OCI-LY3 (cell line): ENCODE measurements around the gene SYCP3.

Source experiments
- H2AFZ ChIP-seq: fragments of 200-600, 300-600 bp; shearing (Covaris generic); 2 replicates; pipeline ENCODE4 v1.6.0; 2014; ENCODE audit warnings: antibody characterized with exemption, low read depth, low read length
- H3K27ac ChIP-seq: fragments of 200-600, 300-600 bp; sonication (generic); 2 replicates; pipeline ENCODE4 v1.5.1; 2014; ENCODE audit warnings: mild to moderate bottlenecking, low read length, moderate library complexity, mixed read lengths
- H3K27me3 ChIP-seq: fragments of 200-600, 300-600 bp; sonication (generic); 2 replicates; pipeline ENCODE4 v1.6.1; 2014; ENCODE audit warnings: low read depth, low read length, mixed read lengths
- H3K36me3 ChIP-seq: fragments of 200-600, 300-600 bp; sonication (generic); replicated peaks from 2 replicates; pipeline ENCODE3; 2014; ENCODE audit warnings: low read depth, low read length, mixed read lengths
- H3K4me1 ChIP-seq: fragments of 300-600, 200-600 bp; sonication (generic); 2 replicates; pipeline ENCODE4 v1.6.1; 2014; ENCODE audit warnings: low read length, mixed read lengths
- H3K4me2 ChIP-seq: fragments of 200-600, 300-600 bp; sonication (generic); 2 replicates; pipeline ENCODE4 v1.6.1; 2014; ENCODE audit warnings: low read length, mixed read lengths
- H3K4me3 ChIP-seq: fragments of 300-600, 200-600 bp; sonication (generic); 2 replicates; pipeline ENCODE4 v1.5.1; 2014; ENCODE audit warnings: antibody characterized with exemption, mild to moderate bottlenecking, low read length, moderate library complexity
- H3K79me2 ChIP-seq: fragments of 300-600, 200-600 bp; shearing (Covaris generic); 2 replicates; pipeline ENCODE4 v1.6.1; 2014; ENCODE audit warnings: mild to moderate bottlenecking, low read length, mixed read lengths
- H3K9ac ChIP-seq: fragments of 300-600, 200-600 bp; shearing (Covaris generic); 2 replicates; pipeline ENCODE4 v1.6.0; 2014; ENCODE audit warnings: mild to moderate bottlenecking, low read length, moderate library complexity
- H3K9me3 ChIP-seq: fragments of 200-600, 300-600 bp; shearing (Covaris generic); 2 replicates; pipeline ENCODE4 v1.6.1; 2014; ENCODE audit warnings: low read length, mixed read lengths; ENCODE audit not compliant: insufficient read depth
- H4K20me1 ChIP-seq: fragments of 200-600, 300-600 bp; sonication (generic); 2 replicates; pipeline ENCODE4 v1.6.1; 2016; ENCODE audit warnings: low read length, mixed read lengths; ENCODE audit not compliant: insufficient read depth
- CTCF ChIP-seq: fragments of 200-600, 300-600 bp; sonication (generic); IDR thresholded peaks from 2 replicates; pipeline ENCODE4 v1.5.1; 2014; ENCODE audit warnings: antibody characterized with exemption, low read length, low read depth
- EZH2phosphoT487 ChIP-seq: fragments of 200-600 bp; shearing (Covaris generic); IDR thresholded peaks from 2 replicates; pipeline ENCODE4 v1.6.1; 2018; ENCODE audit warnings: antibody characterized with exemption, mixed run types, low read depth

Gene SYCP3

GRCh38 chr12:101713059-101713682 lies 26.1 kb downstream of the SYCP3 start:
- Histone ChIP-seq H3K27ac (no peak overlapping the region), H4K20me1 (0 out of 2 replicates have a peak, but pooled peaks cover 4% of the 10 kb centered on the region), H3K4me3 (no peak overlapping the region), H3K9ac (no peak overlapping the region), H2AFZ (no peak overlapping the region), H3K9me3 (no peaks in the 10 kb centered on the region), H3K4me1 (peaks cover 3% of the 10 kb centered on the region; the same call in 1 of the 2 replicates), H3K4me2 (no peak overlapping the region), H3K36me3 (no peaks in the 10 kb centered on the region), H3K79me2 (peaks cover 3% of the 10 kb centered on the region; the same call in 1 of the 2 replicates), H3K27me3 (no peaks in the 10 kb centered on the region)
- TF ChIP-seq CTCF, result no peak
- no peak for TF ChIP-seq EZH2phosphoT487

GRCh38 chr12:101710288-101710687 lies 29.0 kb downstream of the SYCP3 start:
- Histone ChIP-seq H3K9ac (no peak overlapping the region), H3K9me3 (no peaks in the 10 kb centered on the region), H2AFZ (no peak overlapping the region), H3K4me2 (no peak overlapping the region), H3K36me3 (no peaks in the 10 kb centered on the region), H3K79me2 (peaks cover 3% of the 10 kb centered on the region; the same call in 1 of the 2 replicates), H3K27ac (no peak overlapping the region), H3K4me3 (no peak overlapping the region), H3K4me1 (peaks cover 3% of the 10 kb centered on the region; the same call in 1 of the 2 replicates), H4K20me1 (0 out of 2 replicates have a peak, but pooled peaks cover 4% of the 10 kb centered on the region), H3K27me3 (no peaks in the 10 kb centered on the region)
- no peak for TF ChIP-seq EZH2phosphoT487
- no peak for TF ChIP-seq CTCF

GRCh38 chr12:101707131-101707782 lies 32.0 kb downstream of the SYCP3 start:
- no peak overlapping the region for H3K4me2 ChIP-seq
- H3K4me3 ChIP-seq, result no peak overlapping the region
- no peak overlapping the region for H2AFZ ChIP-seq
- TF ChIP-seq EZH2phosphoT487 (no peak), CTCF (no peak)
- H3K27ac ChIP-seq, result no peak overlapping the region
- no peak overlapping the region for H3K9ac ChIP-seq
- H3K4me1 ChIP-seq, result peaks cover 3% of the 10 kb centered on the region; the same call in 1 of the 2 replicates
- H4K20me1 ChIP-seq, result no peaks in the 10 kb centered on the region
- H3K79me2 ChIP-seq, result peaks cover 3% of the 10 kb centered on the region; the same call in 1 of the 2 replicates
- no peaks in the 10 kb centered on the region for H3K9me3 ChIP-seq
- H3K27me3 ChIP-seq, result no peaks in the 10 kb centered on the region
- no peaks in the 10 kb centered on the region for H3K36me3 ChIP-seq

GRCh38 chr12:101706403-101706802 lies 32.9 kb downstream of the SYCP3 start:
- Histone ChIP-seq H3K9me3 (no peaks in the 10 kb centered on the region), H3K36me3 (no peaks in the 10 kb centered on the region), H3K27ac (no peak overlapping the region), H3K4me1 (peaks cover 3% of the 10 kb centered on the region; the same call in 1 of the 2 replicates), H3K4me2 (no peak overlapping the region), H3K79me2 (peaks cover 3% of the 10 kb centered on the region; the same call in 1 of the 2 replicates), H3K4me3 (no peak overlapping the region), H2AFZ (no peak overlapping the region), H4K20me1 (no peaks in the 10 kb centered on the region), H3K27me3 (no peaks in the 10 kb centered on the region), H3K9ac (no peak overlapping the region)
- no peak for TF ChIP-seq CTCF
- TF ChIP-seq EZH2phosphoT487, result no peak
